GM12878 (cell line): ENCODE data around the gene DPF3. TPM values are rescaled to one million over a fixed set of nuclear protein-coding genes. Genes with fewer than 3 reads are reported as not detected.

Experiments
- BCLAF1 ChIP-seq: fragments of 450-650 bp; IDR thresholded peaks from 2 replicates; pipeline ENCODE4 v1.6.1; 2017; ENCODE audit warnings: antibody characterized with exemption, mild to moderate bottlenecking, moderate library complexity
- BRCA1 ChIP-seq: IDR thresholded peaks from 2 replicates; pipeline ENCODE4 v1.6.1; 2011; ENCODE audit warnings: low read depth, low read length, improper control_type of control experiment
- CHD4 ChIP-seq: fragments of 200-600 bp; sonication (generic); IDR thresholded peaks from 2 replicates; pipeline ENCODE4 v1.6.1; 2016; ENCODE audit warnings: mild to moderate bottlenecking
- EGR1 ChIP-seq, 2 experiments: IDR thresholded peaks; 1 replicate in 1 of 2; 2 replicates in 1 of 2; pipeline ENCODE4 v1.6.1; 2011 to 2012; ENCODE audit warnings: low read depth in 2 of 2, low read length in 2 of 2, borderline replicate concordance in 1 of 2, mild to moderate bottlenecking in 1 of 2, moderate library complexity in 1 of 2
- FOXK2 ChIP-seq: fragments of 450-650 bp; IDR thresholded peaks from 2 replicates; pipeline ENCODE4 v1.6.1; 2017; ENCODE audit warnings: mild to moderate bottlenecking, moderate library complexity
- GATAD2B ChIP-seq: fragments of 450-650 bp; conservative IDR thresholded peaks from 2 replicates; pipeline ENCODE4 v1.6.1; 2017; ENCODE audit warnings: low read depth, mild to moderate bottlenecking, moderate library complexity
- HDAC2 ChIP-seq: fragments of 200-600 bp; sonication (generic); IDR thresholded peaks from 2 replicates; pipeline ENCODE4 v1.6.1; 2017
- HDGF ChIP-seq: fragments of 450-650 bp; IDR thresholded peaks from 2 replicates; pipeline ENCODE4 v1.6.1; 2016; ENCODE audit warnings: antibody characterized with exemption
- IKZF1 ChIP-seq: fragments of 450-650 bp; conservative IDR thresholded peaks from 2 replicates; pipeline ENCODE4 v1.6.1; 2017; ENCODE audit warnings: antibody characterized with exemption, mild to moderate bottlenecking
- MLLT1 ChIP-seq: fragments of 450-650 bp; IDR thresholded peaks from 2 replicates; pipeline ENCODE4 v1.6.1; 2016; ENCODE audit warnings: mild to moderate bottlenecking
- NFIC ChIP-seq: IDR thresholded peaks from 2 replicates; pipeline ENCODE4 v1.6.1; 2012; ENCODE audit warnings: low read depth, mild to moderate bottlenecking, inconsistent platforms, low read length, moderate library complexity
- NR2C1 ChIP-seq: fragments of 450-650 bp; IDR thresholded peaks from 2 replicates; pipeline ENCODE4 v1.6.1; 2017; ENCODE audit warnings: antibody characterized with exemption, mild to moderate bottlenecking, moderate library complexity
- NRF1 ChIP-seq: conservative IDR thresholded peaks from 2 replicates; pipeline ENCODE4 v1.6.1; 2011; ENCODE audit warnings: mild to moderate bottlenecking, low read depth, low read length, improper control_type of control experiment
- POLR2A ChIP-seq: IDR thresholded peaks from 2 replicates; pipeline ENCODE4 v1.6.1; 2011; ENCODE audit warnings: low read depth, mild to moderate bottlenecking, low read length
- RAD21 ChIP-seq: IDR thresholded peaks from 2 replicates; pipeline ENCODE4 v1.6.1; 2011; ENCODE audit warnings: mild to moderate bottlenecking, low read depth, low read length, moderate library complexity; ENCODE audit not compliant: insufficient read depth
- RELA ChIP-seq: fragments of 450-650 bp; IDR thresholded peaks from 2 replicates; pipeline ENCODE4 v1.8.0; 2014; ENCODE audit warnings: borderline replicate concordance; ENCODE audit not compliant: partially characterized antibody
- SMAD1 ChIP-seq: fragments of 450-650 bp; IDR thresholded peaks from 2 replicates; pipeline ENCODE4 v1.6.1; 2018; ENCODE audit warnings: mild to moderate bottlenecking, low read depth; ENCODE audit not compliant: partially characterized antibody
- SREBF2 ChIP-seq: IDR thresholded peaks from 2 replicates; pipeline ENCODE4 v1.6.1; 2012; ENCODE audit warnings: mild to moderate bottlenecking, low read length
- ZBTB40 ChIP-seq: fragments of 450-650 bp; IDR thresholded peaks from 2 replicates; pipeline ENCODE4 v1.6.1; 2016; ENCODE audit warnings: mild to moderate bottlenecking, moderate library complexity, borderline replicate concordance
- polyA plus RNA-seq, 11 experiments: library from polyadenylated mRNA; depleted of rRNA in 4 of 11; unstranded in 6 of 11; stranded (reverse) in 5 of 11; fragments of >200 nt; fragmentation: Nextera tagmentation in 4 of 11; fragmentation: Illumina TruSeq in 1 of 11; extraction: Ambion mirVana in 4 of 11; extraction: Trizol in 1 of 11; gene quantifications; 1 replicate in 1 of 11; 2 replicates in 10 of 11; pipeline versions ENCODE4 v1.2.1 to v1.2.3, GENCODE V29; 2011 to 2016; ENCODE audit warnings: inconsistent platforms in 2 of 11, missing spikeins in 2 of 11, low read depth in 1 of 11
- total RNA-seq, 4 experiments: library from RNA; depleted of rRNA in 3 of 4; stranded (reverse); fragments of >200 nt in 3 of 4; fragmentation: Illumina TruSeq in 1 of 4; extraction: Trizol in 1 of 4; gene quantifications; 2 replicates each; pipeline versions ENCODE4 v1.2.1 to v1.2.3, GENCODE V29; 2013 to 2021
- TF ChIP-seq, protein P1 (sequence below): fragments of 150-350 bp; IDR thresholded peaks from 2 replicates; pipeline ENCODE4 v1.6.1; 2016; ENCODE audit warnings: low read depth, low read length

DPF3 gene
- total and polyA plus RNA-seq, 10 of the 15 experiments (the other 5 are each of a cell fraction or from before 2014, with no cell fraction given), result 0.69 to 8.0 (median 2.2) TPM

GRCh38 chr14:72715215-72715849 lies 178.6 kb downstream of the DPF3 start (continued):
- TF ChIP-seq ZBTB40, result no peak
- no peak for TF ChIP-seq POLR2A
- TF ChIP-seq CHD4, result no peak
- TF ChIP-seq, protein P1, sequence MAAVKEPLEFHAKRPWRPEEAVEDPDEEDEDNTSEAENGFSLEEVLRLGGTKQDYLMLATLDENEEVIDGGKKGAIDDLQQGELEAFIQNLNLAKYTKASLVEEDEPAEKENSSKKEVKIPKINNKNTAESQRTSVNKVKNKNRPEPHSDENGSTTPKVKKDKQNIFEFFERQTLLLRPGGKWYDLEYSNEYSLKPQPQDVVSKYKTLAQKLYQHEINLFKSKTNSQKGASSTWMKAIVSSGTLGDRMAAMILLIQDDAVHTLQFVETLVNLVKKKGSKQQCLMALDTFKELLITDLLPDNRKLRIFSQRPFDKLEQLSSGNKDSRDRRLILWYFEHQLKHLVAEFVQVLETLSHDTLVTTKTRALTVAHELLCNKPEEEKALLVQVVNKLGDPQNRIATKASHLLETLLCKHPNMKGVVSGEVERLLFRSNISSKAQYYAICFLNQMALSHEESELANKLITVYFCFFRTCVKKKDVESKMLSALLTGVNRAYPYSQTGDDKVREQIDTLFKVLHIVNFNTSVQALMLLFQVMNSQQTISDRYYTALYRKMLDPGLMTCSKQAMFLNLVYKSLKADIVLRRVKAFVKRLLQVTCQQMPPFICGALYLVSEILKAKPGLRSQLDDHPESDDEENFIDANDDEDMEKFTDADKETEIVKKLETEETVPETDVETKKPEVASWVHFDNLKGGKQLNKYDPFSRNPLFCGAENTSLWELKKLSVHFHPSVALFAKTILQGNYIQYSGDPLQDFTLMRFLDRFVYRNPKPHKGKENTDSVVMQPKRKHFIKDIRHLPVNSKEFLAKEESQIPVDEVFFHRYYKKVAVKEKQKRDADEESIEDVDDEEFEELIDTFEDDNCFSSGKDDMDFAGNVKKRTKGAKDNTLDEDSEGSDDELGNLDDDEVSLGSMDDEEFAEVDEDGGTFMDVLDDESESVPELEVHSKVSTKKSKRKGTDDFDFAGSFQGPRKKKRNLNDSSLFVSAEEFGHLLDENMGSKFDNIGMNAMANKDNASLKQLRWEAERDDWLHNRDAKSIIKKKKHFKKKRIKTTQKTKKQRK, result no peak
- no peak for TF ChIP-seq BCLAF1
- TF ChIP-seq HDAC2, result no peak
- no peak for TF ChIP-seq MLLT1
- TF ChIP-seq NFIC, result no peak
- TF ChIP-seq SREBF2, result no peak
- peak; percentile 70 for TF ChIP-seq GATAD2B
- peak; percentile 82 for TF ChIP-seq IKZF1
- no peak for TF ChIP-seq BRCA1
- 0 out of 3 replicates have a peak, but pooled peaks of 1 of the 2 experiments have one; percentile 36 for TF ChIP-seq EGR1 (IDR thresholded peaks at IDR 0.05; ENCODE audit: borderline replicate concordance in 1 of 2, low read depth in 2 of 2, low read length in 2 of 2)
- no peak for TF ChIP-seq NR2C1
- TF ChIP-seq RELA, result no peak
- no peak for TF ChIP-seq NRF1
- no peak for TF ChIP-seq SMAD1
- no peak for TF ChIP-seq RAD21
- TF ChIP-seq FOXK2, result no peak
- peak; percentile 37; the same call in 1 of the 2 replicates for TF ChIP-seq HDGF
